RWPE2 (cell line): ENCODE data around the gene GNB1L.
A peak's percentile ranks its signal among the peaks of the same experiment; 100 is the strongest.

ENCODE experiments used
- ATAC-seq: fragments of 200-7000 bp; cut with Tn5 transposase; 3 replicates; pipeline ENCODE4 v1.9.1; 2021; ENCODE audit warnings: low read depth
- DNase-seq: peaks from one replicate; pipeline ENCODE4 v3.0.0-alpha.2; 2020; ENCODE audit warnings: low spot score
- H3K27ac ChIP-seq: fragments of 450-650 bp; 2 replicates; pipeline ENCODE4 v1.5.1; 2017; ENCODE audit warnings: mild to moderate bottlenecking; ENCODE audit not compliant: poor library complexity, severe bottlenecking
- H3K27me3 ChIP-seq: fragments of 250-450 bp; sonication (Bioruptor Pico); 2 replicates; pipeline ENCODE4 v1.5.1; 2021; ENCODE audit warnings: mild to moderate bottlenecking, moderate library complexity; ENCODE audit not compliant: insufficient read depth, poor library complexity, severe bottlenecking
- H3K36me3 ChIP-seq: fragments of 250-450 bp; sonication (Bioruptor Pico); 2 replicates; pipeline ENCODE4 v1.5.1; 2020; ENCODE audit warnings: low read depth, mild to moderate bottlenecking, moderate library complexity
- H3K4me1 ChIP-seq: fragments of 250-450 bp; sonication (Bioruptor Pico); 2 replicates; pipeline ENCODE4 v1.5.1; 2021; ENCODE audit warnings: mild to moderate bottlenecking, moderate library complexity; ENCODE audit not compliant: insufficient read depth, poor library complexity, severe bottlenecking
- H3K4me3 ChIP-seq: fragments of 250-450 bp; sonication (Bioruptor Pico); 2 replicates; pipeline ENCODE4 v1.5.1; 2021; ENCODE audit warnings: mild to moderate bottlenecking, moderate library complexity; ENCODE audit not compliant: severe bottlenecking
- H3K9me3 ChIP-seq: fragments of 250-450 bp; sonication (Bioruptor Pico); 2 replicates; pipeline ENCODE4 v1.5.1; 2021; ENCODE audit warnings: mild to moderate bottlenecking, moderate library complexity; ENCODE audit not compliant: severe bottlenecking
- CTCF ChIP-seq: fragments of 450-650 bp; IDR thresholded peaks from one replicate; pipeline ENCODE4 v1.5.1; 2017; ENCODE audit warnings: mild to moderate bottlenecking, moderate library complexity; ENCODE audit not compliant: poor library complexity, severe bottlenecking

The GNB1L gene

DNA sequence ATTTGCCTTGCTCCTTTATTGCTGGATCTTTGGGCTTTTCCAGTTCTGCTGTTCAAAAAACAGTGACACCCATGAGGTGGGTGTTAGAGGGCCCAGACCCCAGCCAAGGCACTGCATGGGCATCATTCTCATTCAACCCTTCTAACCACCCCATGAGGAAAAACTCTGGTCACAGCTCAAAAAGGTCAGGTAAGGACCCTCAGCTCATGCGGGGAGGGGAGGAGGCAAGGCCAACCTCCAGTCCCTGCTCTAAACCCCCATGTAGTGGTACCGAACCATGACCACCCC lies 7.4 kb downstream of the GNB1L start:
- no peaks in the 10 kb centered on the region for H3K9me3 ChIP-seq
- DNase-seq (no peak), ATAC-seq (no peak)
- H3K36me3 ChIP-seq: peaks cover 27% of the 10 kb centered on the region
- H3K4me1 ChIP-seq: peaks cover 49% of the 10 kb centered on the region
- no peaks in the 10 kb centered on the region for H3K27me3 ChIP-seq
- no peak overlapping the region for H3K27ac ChIP-seq
- H3K4me3 ChIP-seq: no peak overlapping the region
- TF ChIP-seq CTCF: no peak

GRCh38 chr22:19846620-19847344 lies 7.9 kb downstream of the GNB1L start:
- DNase-seq: no peak
- peaks cover 45% of the 10 kb centered on the region for H3K4me1 ChIP-seq
- no peak for ATAC-seq
- no peaks in the 10 kb centered on the region for H3K27me3 ChIP-seq
- no peak for TF ChIP-seq CTCF
- H3K36me3 ChIP-seq: peaks cover 22% of the 10 kb centered on the region
- no peaks in the 10 kb centered on the region for H3K9me3 ChIP-seq
- no peak overlapping the region for H3K27ac ChIP-seq
- H3K4me3 ChIP-seq: no peak overlapping the region

DNA sequence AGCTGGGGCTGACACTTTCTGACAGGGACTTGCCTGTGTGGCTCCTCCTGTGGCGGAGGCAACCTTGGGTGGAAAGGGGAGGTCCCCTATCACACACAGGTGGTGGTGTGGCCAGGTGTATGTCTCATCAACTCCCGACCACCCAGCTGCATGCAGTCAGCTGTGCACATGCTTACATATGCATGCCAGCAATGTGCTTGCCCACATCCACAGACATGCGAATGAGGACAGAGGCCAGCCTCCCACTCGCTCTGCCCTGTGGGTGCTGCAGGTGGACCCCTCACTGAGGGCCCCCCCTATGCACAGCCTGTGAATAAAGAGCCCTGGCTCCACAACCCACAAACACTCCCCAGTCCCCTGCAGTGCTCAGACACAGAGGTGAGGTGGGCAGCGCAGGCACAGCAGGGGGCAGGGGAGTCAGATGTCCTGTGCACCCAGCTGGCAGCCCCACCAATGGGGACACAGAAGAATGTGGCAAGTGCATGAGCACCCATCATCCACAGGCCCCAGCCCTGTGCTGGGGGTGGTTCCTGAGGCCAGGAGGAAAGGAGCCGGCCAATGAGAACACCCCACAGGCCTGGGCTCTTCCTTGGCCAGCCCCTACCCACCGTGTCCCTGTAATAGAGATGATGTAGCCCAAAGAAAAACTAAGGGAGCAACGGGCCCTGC lies 9.5 kb downstream of the GNB1L start:
- ATAC-seq (0 out of 3 replicates have a peak, but pooled peaks have one; percentile 3), DNase-seq (no peak)
- peak overlapping the region; percentile 47 for H3K27ac ChIP-seq
- peaks cover 6% of the 10 kb centered on the region for H3K36me3 ChIP-seq
- H3K4me3 ChIP-seq: no peak overlapping the region
- H3K9me3 ChIP-seq: no peaks in the 10 kb centered on the region
- peaks cover 41% of the 10 kb centered on the region for H3K4me1 ChIP-seq
- no peaks in the 10 kb centered on the region for H3K27me3 ChIP-seq
- TF ChIP-seq CTCF: no peak

GRCh38 chr22:19844377-19845053 lies 10.2 kb downstream of the GNB1L start:
- Histone ChIP-seq H3K9me3 (no peaks in the 10 kb centered on the region), H3K27me3 (no peaks in the 10 kb centered on the region), H3K36me3 (peaks cover 3% of the 10 kb centered on the region), H3K4me1 (peaks cover 35% of the 10 kb centered on the region), H3K4me3 (no peak overlapping the region), H3K27ac (peak overlapping the region; percentile 47)
- TF ChIP-seq CTCF: no peak
- no peak for DNase-seq
- peak; percentile 50 for ATAC-seq
